Gastrocnemius medialis (tissue), 4 donors: Measurements from ENCODE around the gene GMEB2.

Experiments used
- CTCF ChIP-seq, 5 experiments: fragments of 450-650 bp in 3 of 5; fragments of 200-600 bp in 2 of 5; sonication (generic) in 2 of 5; IDR thresholded peaks in 4 of 5; conservative IDR thresholded peaks in 1 of 5; 1 replicate in 4 of 5; 2 replicates in 1 of 5; pipeline ENCODE4 v1.5.1; 2016 to 2019; ENCODE audit warnings: antibody characterized with exemption in 5 of 5, mild to moderate bottlenecking in 3 of 5, moderate library complexity in 3 of 5
- POLR2A ChIP-seq, 2 donors: fragments of 450-650 bp; IDR thresholded peaks; one replicate each; pipeline ENCODE4 v1.6.1; 2017; ENCODE audit warnings: antibody characterized with exemption in 2 of 2, mild to moderate bottlenecking in 2 of 2, moderate library complexity in 2 of 2

GRCh38 chr20:63585616-63586565 lies 41.0 kb downstream of the GMEB2 start:
- TF ChIP-seq CTCF (IDR thresholded peaks at IDR 0.05 in 4 of 5, conservative IDR thresholded peaks at IDR 0.05 in 1 of 5) (no peak), POLR2A (IDR thresholded peaks at IDR 0.05) (no peak)
